ENCODE measurements around the gene USP32.
"Not testable (repeated sequence)": the region's sequence is repeated elsewhere in the genome, so short reads cannot be mapped to it uniquely, and the experiment has no call there.

The USP32 gene

GRCh38 chr17:60422162-60422665, 30.3 kb upstream of the USP32 start, which contains the start of gene CHCT1:
TSS of gene CHCT1 (plus strand) at chr17:60422489. CDS start at chr17:60422593, 104 bp downstream.
- peak within 1 kb of the TSS; percentile 59 for H3K4me3 ChIP-seq (ENCODE audit: insufficient read depth, low read length, poor library complexity, severe bottlenecking)
- H3K27me3 ChIP-seq (ENCODE audit: low read length), result no peaks in the 10 kb centered on the region
- no peaks in the 10 kb centered on the region for H3K36me3 ChIP-seq (ENCODE audit: low read length)
- H3K79me2 ChIP-seq (ENCODE audit: insufficient read depth, low read length), result no peaks in the 10 kb centered on the region
- H3K9me2 ChIP-seq (replicated peaks; ENCODE audit: insufficient read depth, low read length), result no peaks in the 10 kb centered on the region
- no peaks in the 10 kb centered on the region for H4K20me1 ChIP-seq (ENCODE audit: low read depth, low read length)
- TF ChIP-seq EZH2phosphoT487 (conservative IDR thresholded peaks at IDR 0.05; ENCODE audit: low read length), result no peak
- TF ChIP-seq CTCF (IDR thresholded peaks at IDR 0.05; ENCODE audit: insufficient read depth, low read length, poor library complexity, severe bottlenecking), result no peak
- no peaks in the 10 kb centered on the region for H3F3A ChIP-seq (ENCODE audit: insufficient read depth)
- H3K9me3 ChIP-seq (ENCODE audit: insufficient read depth, low read length), result no peaks in the 10 kb centered on the region
- H3K27ac ChIP-seq (ENCODE audit: low read depth, low read length), result no peak within 1 kb of the TSS
- H2AFZ ChIP-seq (ENCODE audit: low read depth, low read length, severe bottlenecking), result peak within 1 kb of the TSS; percentile 94
- peak within 1 kb of the TSS; percentile 62 for H3K9ac ChIP-seq (ENCODE audit: low read length)
- peak within 1 kb of the TSS; percentile 80 for H3K4me2 ChIP-seq (ENCODE audit: low read depth, low read length, poor library complexity, severe bottlenecking)

- peak overlapping the region; percentile 80 for H3K4me2 ChIP-seq (ENCODE audit: low read depth, low read length, poor library complexity, severe bottlenecking)
- H2AFZ ChIP-seq (ENCODE audit: low read depth, low read length, severe bottlenecking), result peak overlapping the region; percentile 94
- H3K9ac ChIP-seq (ENCODE audit: low read length), result peak overlapping the region; percentile 62
Observed at GRCh38 chr17:60421273-60422161, 29.6 kb upstream of the USP32 start.

GRCh38 chr17:60419875-60420274, 27.9 kb upstream of the USP32 start:
- H3K79me2 ChIP-seq (ENCODE audit: insufficient read depth, low read length); H3K9me3 ChIP-seq (ENCODE audit: insufficient read depth, low read length); H3F3A ChIP-seq (ENCODE audit: insufficient read depth); H3K4me3 ChIP-seq (ENCODE audit: insufficient read depth, low read length, poor library complexity, severe bottlenecking); H3K9me2 ChIP-seq (replicated peaks; ENCODE audit: insufficient read depth, low read length); H2AFZ ChIP-seq (ENCODE audit: low read depth, low read length, severe bottlenecking); H3K9ac ChIP-seq (ENCODE audit: low read length); H3K27me3 ChIP-seq (ENCODE audit: low read length); H3K27ac ChIP-seq (ENCODE audit: low read depth, low read length); H3K4me2 ChIP-seq (ENCODE audit: low read depth, low read length, poor library complexity, severe bottlenecking); H3K36me3 ChIP-seq (ENCODE audit: low read length); H4K20me1 ChIP-seq (ENCODE audit: low read depth, low read length): not testable (repeated sequence)

More at GRCh38 chr17:60421273-60422161, 29.6 kb upstream of the USP32 start:
- H3K4me3 ChIP-seq (ENCODE audit: insufficient read depth, low read length, poor library complexity, severe bottlenecking), result peak overlapping the region; percentile 59
- no peaks in the 10 kb centered on the region for H3K9me2 ChIP-seq (replicated peaks; ENCODE audit: insufficient read depth, low read length)
- H3K9me3 ChIP-seq (ENCODE audit: insufficient read depth, low read length), result no peaks in the 10 kb centered on the region
- no peaks in the 10 kb centered on the region for H3K79me2 ChIP-seq (ENCODE audit: insufficient read depth, low read length)
- H4K20me1 ChIP-seq (ENCODE audit: low read depth, low read length), result no peaks in the 10 kb centered on the region
- H3K27ac ChIP-seq (ENCODE audit: low read depth, low read length), result no peak overlapping the region
- peak; percentile 100 for TF ChIP-seq CTCF (IDR thresholded peaks at IDR 0.05; ENCODE audit: insufficient read depth, low read length, poor library complexity, severe bottlenecking)
- no peak for TF ChIP-seq EZH2phosphoT487 (conservative IDR thresholded peaks at IDR 0.05; ENCODE audit: low read length)
- H3K36me3 ChIP-seq (ENCODE audit: low read length), result no peaks in the 10 kb centered on the region
- no peaks in the 10 kb centered on the region for H3F3A ChIP-seq (ENCODE audit: insufficient read depth)
- H3K27me3 ChIP-seq (ENCODE audit: low read length), result no peaks in the 10 kb centered on the region

- H3K9me2 ChIP-seq (replicated peaks; ENCODE audit: insufficient read depth, low read length); H3K27me3 ChIP-seq (ENCODE audit: low read length); H3K4me3 ChIP-seq (ENCODE audit: insufficient read depth, low read length, poor library complexity, severe bottlenecking); H3K9me3 ChIP-seq (ENCODE audit: insufficient read depth, low read length); H3K79me2 ChIP-seq (ENCODE audit: insufficient read depth, low read length); H3K4me2 ChIP-seq (ENCODE audit: low read depth, low read length, poor library complexity, severe bottlenecking); H3K9ac ChIP-seq (ENCODE audit: low read length); H3K27ac ChIP-seq (ENCODE audit: low read depth, low read length); H4K20me1 ChIP-seq (ENCODE audit: low read depth, low read length); H2AFZ ChIP-seq (ENCODE audit: low read depth, low read length, severe bottlenecking); H3F3A ChIP-seq (ENCODE audit: insufficient read depth); H3K36me3 ChIP-seq (ENCODE audit: low read length): not testable (repeated sequence)
Observed at GRCh38 chr17:60419003-60419402, 27.1 kb upstream of the USP32 start.

Measured in SU-DHL-6 (cell line).